Inflammatory macrophage treated with lipopolysaccharide for 1 hour (primary cell): Measurements from ENCODE around the gene NBEA.

Source experiments
- DNase-seq, 2 donors: peaks; one replicate each; pipeline ENCODE4 v3.0.0-alpha.2; 2020 to 2022

The NBEA gene

DNA sequence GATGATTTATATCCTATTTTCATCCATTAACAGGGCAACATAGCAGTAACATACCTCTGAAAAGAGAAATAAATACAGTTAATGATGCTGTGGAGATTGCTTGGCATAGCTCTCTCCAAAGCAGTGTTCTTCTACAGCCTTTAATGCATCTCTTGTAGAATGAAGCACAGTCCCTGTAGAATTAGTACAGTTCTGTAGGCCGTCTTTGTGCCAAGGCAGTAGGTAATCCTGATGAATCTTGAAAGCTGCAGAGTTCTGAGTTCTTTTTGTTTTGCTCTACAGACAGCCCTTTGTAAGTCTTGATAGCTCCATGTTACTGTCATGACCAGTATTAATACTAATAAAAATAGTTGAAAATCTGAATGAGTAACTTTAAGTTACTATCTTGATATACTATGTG lies 350.3 kb downstream of the NBEA start:
- no peak for DNase-seq

DNA sequence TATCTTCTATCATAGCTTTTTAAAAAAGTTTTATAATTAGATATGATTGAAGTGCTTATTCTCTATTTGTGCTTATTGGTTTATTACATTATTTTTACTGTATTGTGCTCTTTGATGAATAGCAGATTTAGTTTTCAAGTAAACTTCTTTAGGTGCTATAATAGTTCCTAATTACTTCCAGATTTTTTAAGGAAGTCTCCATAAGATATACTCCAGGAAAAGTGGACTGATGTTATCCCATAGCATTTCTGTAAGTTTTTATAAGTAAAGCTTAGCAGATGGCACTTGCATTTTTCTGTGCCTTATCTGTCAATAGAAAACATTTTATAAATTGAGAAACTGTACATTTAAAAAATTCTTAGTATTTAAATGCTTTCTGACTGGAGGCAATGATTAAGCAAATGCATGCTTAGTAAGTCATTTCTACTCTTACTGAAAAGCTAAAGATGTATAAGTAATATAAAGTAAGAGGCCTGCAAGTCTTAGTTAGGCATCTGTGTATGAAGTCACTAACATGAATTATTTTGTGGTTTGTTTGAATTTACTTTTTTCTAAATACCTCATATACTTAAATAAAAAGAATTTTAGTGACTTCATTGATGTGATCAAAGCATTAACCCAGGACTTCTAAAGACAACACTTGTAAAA lies 351.6 kb downstream of the NBEA start:
- DNase-seq = no peak

DNA sequence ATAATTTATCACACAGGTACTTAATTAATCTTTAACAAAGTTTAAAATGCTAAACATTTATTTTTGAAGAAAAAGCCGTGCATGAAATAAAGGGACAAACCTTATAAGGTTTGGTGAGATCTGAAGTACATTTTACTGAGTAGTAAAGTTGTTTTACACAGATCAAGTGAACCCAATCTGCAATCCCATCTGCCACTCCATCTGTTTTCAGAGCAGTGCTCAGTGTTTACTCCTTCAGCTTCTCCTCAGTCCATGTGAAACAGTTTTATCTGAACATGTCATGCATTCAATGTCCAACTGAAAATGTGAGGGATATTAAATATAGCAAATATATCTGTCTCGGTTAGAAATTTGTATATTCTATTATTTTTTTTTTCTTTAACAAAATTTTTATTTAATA lies 367.6 kb downstream of the NBEA start:
- no peak for DNase-seq

DNA sequence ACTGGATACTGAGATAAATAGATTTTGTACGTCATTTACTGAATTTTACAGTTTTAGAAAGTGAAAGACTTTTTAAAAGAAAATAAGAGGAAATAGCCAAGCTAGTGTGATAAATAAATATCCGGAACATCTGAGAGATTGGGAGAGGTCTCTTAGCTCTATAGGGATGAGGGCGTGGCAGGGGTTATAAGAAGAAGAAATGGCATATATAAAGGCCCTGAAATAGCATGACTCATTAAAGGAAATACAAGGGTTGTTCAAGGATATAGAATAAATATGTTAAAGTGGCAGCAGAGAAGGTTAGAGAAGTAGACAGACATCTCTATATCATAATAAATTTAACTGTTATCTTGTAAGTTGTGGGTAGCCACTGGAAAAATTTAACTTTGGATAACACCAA lies 390.1 kb downstream of the NBEA start:
- no peak for DNase-seq

DNA sequence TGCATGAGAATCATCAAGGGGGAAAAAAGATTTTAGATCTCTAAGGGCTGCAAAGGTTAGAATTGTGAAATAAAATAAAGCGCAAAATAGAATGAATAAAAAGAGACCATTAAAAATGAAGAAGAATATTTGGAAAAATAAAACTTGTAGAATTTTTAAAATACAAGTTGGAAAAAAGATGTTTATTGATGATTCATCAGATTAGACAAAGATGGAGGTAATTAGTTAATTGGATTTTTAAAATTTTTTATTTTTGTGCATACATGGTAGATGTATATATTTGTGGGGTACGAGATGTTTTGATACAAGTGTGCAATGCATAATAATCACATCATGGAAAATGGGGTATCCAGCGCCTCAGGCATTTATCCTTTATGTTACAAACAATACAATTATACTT lies 391.1 kb downstream of the NBEA start:
- DNase-seq = no peak

DNA sequence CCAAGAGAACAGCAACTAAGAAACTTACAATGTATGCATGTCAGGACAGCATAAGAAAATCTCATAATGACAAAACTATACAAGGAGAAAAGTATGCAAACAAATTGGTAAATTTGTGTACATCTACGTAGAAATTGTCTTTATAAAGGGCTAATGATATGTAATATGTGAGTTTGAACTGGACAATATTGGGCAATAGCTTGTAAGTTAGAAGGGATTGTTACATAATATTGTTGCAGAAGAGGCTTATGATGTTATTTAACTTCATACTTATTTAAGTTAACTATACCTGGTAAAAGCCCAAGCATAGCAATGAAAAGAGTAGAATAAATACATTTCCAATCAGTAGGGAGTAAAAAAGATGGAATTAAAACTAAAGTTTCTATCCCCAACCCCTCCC lies 400.4 kb downstream of the NBEA start:
- peak; percentile 10 to 35 for DNase-seq

DNA sequence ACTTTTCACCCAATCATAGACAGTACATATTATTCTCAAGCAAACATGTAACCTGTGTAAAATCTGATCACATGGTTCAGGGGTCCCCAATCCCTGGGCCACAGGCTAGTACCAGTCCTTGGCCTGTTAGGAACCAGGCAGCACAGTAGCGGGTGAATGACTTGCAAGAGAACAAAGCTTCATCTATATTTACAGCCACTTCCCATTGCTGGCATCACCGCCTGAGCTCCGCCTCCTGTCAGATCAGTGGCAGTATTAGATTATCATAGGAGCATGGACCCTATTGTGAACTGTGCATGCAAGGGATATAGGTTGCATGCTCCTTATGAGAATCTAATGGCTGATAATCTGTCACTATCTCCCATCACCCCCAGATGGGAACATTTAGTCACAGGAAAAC lies 401.3 kb downstream of the NBEA start:
- DNase-seq = no peak

DNA sequence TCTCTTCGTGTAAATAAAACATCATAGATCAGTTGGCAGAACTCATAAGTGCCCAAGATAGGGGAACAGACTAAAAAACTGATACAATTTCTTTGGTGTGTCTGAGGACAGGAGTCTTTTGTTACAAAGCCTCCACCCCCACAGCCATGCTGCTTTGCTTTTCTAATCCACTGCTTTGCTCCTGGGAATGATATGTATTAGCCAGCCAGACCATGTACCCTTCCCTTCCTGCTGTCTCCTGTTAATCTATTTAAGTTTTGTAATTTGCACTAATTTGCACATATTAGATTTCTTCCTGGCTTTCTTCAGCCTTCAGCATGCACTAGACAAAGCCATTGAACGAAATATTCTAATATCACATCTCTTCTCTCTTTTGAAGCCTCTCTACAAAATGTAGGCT lies 403.9 kb downstream of the NBEA start:
- no peak for DNase-seq

DNA sequence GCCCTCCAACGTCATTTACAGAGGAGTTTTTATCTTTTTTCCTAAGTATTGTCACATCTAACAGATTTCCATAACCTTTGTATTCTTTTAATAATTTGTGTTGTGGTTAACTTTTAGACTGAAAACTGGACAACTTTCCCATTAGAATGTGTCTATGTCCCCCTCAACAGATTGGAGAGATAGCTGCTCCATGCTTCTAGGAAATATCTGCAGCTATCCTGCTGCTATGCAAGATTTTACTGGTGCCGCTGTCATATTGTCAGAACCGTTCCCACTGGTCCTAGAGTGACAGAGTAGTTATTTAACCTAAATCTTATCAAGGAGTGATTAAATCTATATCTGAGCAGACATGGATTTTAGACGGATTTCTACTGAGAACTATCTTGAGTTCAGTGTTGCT lies 404.4 kb downstream of the NBEA start:
- no peak for DNase-seq

DNA sequence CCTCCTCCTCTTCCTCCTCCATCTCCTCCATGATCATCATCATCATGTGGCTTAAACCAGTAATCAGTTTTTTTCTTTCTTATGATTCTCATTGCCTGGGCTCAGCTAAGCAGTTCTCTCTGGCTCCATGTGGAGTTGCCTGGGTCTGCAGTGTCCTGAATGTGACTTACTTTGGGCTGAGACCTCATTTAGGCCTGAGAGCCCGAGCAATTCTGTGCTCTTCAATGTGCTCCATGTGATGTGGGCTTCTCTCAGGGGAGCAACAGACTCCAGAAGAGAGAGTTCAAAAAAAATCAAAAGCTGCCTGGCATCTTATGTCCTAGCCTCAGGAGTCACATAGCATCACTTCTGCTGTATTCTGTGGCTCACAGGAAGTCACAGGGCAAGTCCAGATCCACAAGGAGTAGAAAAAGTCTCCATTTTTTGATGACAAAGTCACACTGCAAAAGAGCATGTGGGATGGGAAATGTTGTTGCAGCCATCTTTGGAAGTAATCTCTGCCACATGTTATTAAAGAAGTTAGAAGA lies 405.7 kb downstream of the NBEA start:
- no peak for DNase-seq

DNA sequence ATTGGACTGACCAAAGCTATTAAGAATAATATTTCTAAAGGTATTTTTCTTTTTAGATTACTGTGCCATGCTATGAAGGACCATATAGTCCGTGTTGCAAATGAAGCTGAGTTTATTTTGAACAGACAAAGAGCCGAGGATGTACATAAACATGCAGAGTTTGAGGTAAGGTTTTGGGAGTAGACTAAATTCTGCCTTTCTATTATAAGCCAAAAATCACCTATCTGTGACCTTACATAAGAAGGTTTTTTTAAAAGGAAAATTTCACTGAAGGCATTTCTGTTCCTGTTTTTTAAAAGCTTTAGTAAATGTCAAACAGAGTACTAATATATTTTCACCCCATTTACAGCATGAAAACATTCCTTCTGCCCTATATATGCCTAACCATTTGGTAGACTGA lies 407.0 kb downstream of the NBEA start:
- DNase-seq = no peak

DNA sequence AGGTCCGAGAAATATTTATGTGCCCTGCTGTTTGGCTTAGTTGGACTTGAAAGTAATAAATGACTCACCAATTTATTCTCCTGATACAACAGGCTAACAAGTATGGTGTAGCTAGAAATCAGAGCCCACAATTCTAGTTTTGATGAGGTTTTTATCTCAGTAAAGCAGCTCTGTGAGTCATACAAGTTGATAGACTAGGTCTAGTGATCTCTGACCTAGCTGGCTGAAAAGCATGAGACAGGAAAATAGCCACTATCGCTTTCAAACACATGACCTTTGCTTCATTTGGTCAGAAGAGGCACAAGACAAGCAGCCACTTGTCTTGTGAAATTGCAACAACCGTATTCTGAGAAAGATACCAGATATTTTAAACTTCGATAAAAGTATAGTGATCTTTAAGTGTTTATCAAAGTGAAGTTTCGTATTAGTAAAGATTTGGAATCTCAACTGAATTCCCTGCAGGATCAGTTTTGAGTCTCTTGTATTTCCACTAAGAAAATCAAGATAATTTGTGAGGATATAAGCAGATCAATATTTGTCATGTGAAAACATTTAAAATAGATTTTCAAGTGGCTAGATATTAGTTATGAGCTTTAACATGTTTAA lies 407.7 kb downstream of the NBEA start:
- peak in 1 of 2 donors; percentile 5 for DNase-seq

DNA sequence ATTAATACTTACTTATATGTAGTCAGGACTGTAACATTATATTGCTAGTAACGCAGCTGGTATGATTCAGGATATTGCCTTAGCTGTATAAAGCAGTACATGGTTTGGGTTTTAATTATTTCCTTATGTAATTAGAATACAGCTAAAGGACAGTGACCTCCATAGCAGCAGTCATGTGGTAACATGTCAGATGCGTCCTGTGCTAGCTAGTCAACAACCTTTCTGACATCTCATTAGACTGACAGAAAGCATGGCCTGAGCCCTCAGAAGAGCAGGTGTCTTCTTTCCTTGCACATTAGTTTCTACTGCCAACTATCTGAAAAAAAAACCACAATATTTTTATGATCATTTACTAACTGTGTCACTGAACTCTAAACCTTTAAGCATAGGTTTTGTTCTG lies 412.2 kb downstream of the NBEA start:
- DNase-seq = no peak

DNA sequence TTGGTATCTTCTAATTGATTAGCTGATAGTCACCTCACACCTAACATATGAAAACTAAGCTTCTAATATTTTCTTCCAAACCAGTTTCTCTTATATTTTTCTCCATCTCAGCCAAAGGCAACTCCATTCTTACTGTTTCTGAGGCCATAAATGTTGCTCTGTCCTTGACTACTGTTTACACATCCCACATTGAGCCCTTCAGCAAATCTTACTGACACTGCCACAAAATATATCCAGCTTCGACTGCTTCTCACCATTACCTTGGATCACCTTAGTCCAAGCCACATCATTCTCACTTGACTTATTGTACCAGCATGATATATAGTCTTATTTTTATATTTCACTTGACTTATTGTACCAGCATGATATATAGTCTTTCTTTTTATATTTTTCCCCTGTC lies 412.8 kb downstream of the NBEA start:
- no peak for DNase-seq

DNA sequence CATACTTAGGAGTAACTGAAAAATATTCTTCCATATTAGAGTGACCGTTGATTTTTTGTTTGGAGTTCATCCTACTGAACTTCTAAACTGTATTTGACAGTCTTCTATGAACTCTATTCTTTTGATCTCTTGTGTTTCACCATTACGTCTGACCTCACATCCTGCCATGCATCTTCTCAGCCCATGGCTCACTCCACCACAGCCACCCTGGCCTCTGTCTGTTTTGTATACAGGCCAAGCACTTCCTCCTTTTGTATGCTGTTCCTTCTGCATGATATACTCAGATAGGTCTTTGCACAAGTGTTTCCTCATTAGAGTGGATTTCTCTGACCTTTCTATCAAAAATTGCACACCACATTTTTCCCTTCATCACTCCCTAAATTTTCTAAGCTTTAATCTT lies 414.5 kb downstream of the NBEA start:
- peak; percentile 19 to 40 for DNase-seq

DNA sequence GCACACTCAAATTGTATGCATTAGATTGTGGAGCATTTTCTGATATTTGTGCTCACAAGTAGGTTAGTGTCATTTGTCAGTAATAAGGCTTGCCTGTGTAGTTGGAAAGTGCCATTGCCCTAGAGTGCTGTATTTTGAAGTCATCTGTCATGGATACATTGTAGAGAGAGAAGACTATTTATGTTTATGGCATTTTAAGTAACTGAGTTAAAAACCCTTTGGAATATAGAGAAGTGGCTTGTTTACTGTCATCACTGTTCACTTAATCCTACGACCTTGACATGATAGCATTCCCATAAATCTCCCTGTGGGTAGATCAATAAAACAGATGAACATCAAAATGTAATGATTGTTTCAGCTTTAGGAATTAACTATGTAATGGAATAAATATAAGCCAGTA lies 423.8 kb downstream of the NBEA start:
- no peak for DNase-seq

DNA sequence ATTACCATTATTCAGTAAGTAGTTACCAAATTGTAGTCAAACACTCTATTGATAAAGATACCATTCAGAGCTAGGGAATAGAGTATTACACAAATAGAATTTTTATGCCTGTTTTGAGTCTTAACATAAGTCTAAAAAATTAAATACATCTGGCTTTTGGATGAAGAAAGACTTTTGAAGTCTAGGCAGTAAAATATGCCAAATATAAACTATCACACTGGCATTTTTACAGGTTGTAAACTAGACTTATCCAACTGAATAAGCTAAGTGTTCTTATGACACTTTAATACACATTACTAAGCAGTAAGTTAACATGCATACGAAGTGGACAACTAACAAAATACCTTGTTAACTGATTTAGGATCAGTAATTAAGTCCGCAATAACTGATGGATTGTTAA lies 425.5 kb downstream of the NBEA start:
- no peak for DNase-seq

DNA sequence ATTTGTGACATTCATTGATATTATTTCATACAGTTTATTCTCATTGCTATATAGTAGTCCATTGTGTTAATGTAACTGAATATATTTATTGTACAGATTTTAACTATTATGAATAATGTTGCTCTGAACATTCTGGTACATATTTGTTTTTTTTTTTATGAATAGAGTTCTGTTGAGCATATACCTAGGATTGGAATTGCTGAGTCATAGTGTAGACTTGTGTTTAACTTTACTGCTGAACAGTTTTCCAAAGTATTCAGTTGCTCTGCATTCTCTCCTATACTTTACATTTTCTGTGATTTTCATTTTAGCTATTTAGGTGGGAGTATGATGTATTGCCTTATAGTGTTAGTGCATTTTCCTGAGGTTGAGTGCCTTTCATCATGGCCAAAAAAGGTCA lies 436.9 kb downstream of the NBEA start:
- no peak for DNase-seq

DNA sequence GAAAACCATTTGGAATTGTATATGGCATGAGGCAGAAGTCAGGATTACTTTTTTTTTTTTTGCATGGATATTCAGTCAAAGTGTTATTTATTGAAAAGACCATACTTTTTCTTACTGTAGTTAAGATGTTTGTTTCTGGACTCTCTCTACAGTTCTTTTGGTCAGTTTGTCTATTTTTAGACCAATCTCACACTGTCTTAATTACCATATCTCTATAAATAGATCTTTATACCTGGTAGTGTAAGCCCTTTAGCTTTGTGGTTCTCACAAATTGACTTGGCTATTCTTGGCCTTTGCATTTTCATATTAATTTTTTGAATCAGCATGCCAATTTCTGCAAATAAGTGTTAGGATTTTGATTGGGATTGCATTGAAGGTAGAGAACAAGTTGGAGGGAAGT lies 437.6 kb downstream of the NBEA start:
- DNase-seq = no peak

DNA sequence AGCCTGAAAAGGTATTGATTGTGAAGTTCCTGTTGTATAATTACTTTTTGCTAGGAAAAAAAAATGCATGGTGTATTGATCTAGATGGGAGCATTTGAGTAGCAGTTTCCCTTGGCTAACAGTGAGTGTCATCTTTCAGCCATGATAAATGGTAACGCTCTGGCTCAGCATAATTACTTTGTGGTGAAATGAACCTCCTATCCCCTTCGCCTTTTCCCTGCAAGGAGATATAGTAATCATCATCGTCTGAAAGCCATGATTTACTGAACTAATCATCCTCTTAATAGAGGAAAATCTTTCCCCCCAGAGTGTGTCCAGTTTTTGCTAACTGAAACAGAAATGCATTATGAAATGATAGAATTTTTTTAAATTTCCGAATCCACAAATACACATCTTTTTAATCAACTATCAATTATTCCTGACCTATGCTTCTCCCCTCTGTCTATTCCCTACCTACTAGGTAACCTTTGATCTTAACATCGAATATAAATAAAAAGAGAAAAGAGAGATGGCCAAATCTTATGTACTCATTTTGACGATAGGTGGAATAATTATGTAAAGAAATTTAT lies 445.7 kb downstream of the NBEA start:
- no peak for DNase-seq

DNA sequence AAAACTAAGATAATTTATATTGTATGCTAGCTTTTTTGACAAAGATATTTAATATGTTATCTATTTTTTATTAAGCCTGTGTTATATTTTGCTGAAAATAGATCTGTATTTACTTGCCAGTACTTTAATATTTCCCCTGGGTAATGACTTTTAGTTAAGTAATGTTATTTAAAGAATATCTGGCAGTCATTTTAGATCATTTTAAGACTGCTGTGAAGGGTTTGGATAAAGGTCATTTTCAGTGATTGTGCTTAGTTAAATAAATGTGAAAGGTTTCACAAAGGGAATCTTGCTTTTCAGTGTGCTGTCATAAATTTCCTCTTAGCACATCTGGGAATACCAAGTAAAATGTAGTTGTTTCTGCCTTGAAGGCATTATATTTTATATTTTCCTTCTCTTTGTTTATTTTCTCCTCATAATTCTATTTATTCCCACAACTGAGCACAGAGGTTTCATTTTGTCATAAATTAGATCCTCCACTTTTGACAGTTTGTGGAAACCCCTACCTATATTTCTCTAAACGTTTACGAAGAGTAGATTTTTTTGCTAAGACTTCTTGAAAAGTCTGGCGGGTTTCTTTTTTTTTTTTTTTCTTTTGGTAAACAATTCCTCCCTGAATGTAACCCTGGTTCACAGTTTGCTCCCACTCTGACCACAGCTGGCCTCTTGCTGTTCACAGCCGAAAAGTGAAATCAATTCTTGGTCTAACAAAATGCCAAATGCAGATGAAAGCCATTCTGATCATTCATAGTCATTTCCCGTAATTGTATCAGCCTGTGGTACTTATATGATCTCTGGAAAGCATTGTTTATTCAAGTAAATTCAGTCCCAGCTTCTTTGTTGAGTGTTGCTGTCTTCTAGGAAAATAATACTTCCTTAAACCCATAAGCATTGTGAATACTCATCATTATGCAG lies 446.6 kb downstream of the NBEA start:
- DNase-seq = no peak

DNA sequence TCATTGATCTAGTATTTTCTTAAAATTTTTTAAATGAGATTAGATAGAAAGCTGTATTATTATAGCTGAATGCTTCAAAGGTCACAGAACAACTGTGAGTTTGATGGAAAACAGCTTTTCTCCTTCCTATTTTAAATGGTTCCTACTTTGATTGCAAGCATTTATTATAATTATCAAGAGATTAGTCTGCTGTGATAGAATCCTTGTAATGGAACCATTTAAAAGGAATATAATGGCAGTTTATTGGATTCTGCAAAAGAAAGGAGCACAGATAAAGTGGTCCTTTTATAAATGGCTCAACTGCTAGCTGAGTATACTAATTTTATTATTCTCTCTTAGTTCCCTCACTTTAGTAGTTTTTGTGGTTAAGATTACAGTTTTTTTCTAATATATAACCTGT lies 447.5 kb downstream of the NBEA start:
- no peak for DNase-seq

DNA sequence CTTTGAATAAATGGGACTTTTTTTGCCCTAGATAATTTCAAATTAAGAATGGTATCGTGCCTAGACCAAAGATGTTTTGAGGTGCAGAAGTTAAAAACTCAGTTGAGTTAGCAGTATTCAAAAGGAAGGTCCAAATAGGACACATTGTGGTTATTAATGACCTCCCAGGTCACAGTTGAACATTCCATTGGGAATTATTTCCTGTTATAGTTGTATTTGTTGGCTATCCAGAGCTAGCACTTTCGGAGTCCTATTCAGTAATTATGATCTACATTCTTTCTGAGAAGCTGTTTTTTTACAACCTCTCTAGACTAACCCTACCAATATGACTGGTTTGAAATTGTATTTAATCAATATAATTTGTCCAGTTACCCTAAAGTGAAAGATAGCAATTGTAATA lies 450.7 kb downstream of the NBEA start:
- DNase-seq = no peak

DNA sequence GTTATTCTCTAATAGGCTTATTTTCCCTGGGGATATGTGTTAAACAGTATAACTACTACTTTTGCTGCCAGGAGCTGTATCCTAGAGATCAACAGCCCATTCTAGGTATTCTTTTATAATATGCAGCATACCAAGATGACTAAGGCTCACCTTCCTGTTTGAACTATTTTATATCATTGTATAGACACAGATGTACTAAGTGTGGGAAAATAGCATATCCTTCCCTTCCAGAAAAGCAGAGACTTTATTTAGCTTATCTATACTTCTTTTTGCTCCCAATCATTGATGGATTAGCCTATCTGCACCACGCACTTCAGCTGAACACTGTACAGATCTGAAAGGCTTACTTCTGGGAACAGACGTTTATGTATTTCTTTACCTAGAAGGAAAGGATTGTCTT lies 451.8 kb downstream of the NBEA start:
- DNase-seq = no peak
